HepG2 (cell line): ENCODE results near the gene IL1R1. TPM values are rescaled to one million over a fixed set of nuclear protein-coding genes. Genes with fewer than 3 reads are reported as not detected.

Experiments
- ATF1 ChIP-seq: IDR thresholded peaks from 2 replicates; pipeline ENCODE4 v1.6.1; 2016; ENCODE audit warnings: mild to moderate bottlenecking, control low read depth
- CREB3 ChIP-seq: sonication (generic); formaldehyde crosslinking; IDR thresholded peaks from 2 replicates; pipeline ENCODE4 v1.5.0; 2020; ENCODE audit warnings: missing genetic modification reagents
- EHMT2 ChIP-seq: fragments of 200-600 bp; sonication (generic); IDR thresholded peaks from 2 replicates; pipeline ENCODE4 v1.7.0; 2017; ENCODE audit warnings: antibody characterized with exemption, low read depth, low read length, borderline replicate concordance
- FOXK1 ChIP-seq: sonication (generic); formaldehyde crosslinking; IDR thresholded peaks from 2 replicates; pipeline ENCODE4 v1.4.0; 2020; ENCODE audit warnings: low read depth, missing genetic modification reagents, borderline replicate concordance
- GRHL1 ChIP-seq: sonication (generic); formaldehyde crosslinking; conservative IDR thresholded peaks from 2 replicates; pipeline ENCODE4 v1.8.0; 2022; ENCODE audit warnings: missing genetic modification reagents
- HNF4A ChIP-seq: sonication (generic); formaldehyde crosslinking; IDR thresholded peaks from 2 replicates; pipeline ENCODE4 v1.4.0; 2020; ENCODE audit warnings: missing genetic modification reagents
- JUNB ChIP-seq: sonication (generic); formaldehyde crosslinking; IDR thresholded peaks from 2 replicates; pipeline ENCODE4 v1.8.0; 2022; ENCODE audit warnings: missing genetic modification reagents, mild to moderate bottlenecking, borderline replicate concordance
- NFE2 ChIP-seq: sonication (generic); formaldehyde crosslinking; IDR thresholded peaks from 2 replicates; pipeline ENCODE4 v1.4.0; 2020; ENCODE audit warnings: missing genetic modification reagents
- TBL1XR1 ChIP-seq: fragments of 150-350 bp; IDR thresholded peaks from 2 replicates; pipeline ENCODE4 v1.6.1; 2014; ENCODE audit warnings: borderline replicate concordance, low read length; ENCODE audit not compliant: partially characterized antibody
- TEAD3 ChIP-seq: optimal IDR thresholded peaks from 2 replicates; pipeline ENCODE3; 2016; ENCODE audit warnings: borderline replicate concordance
- TRIM24 ChIP-seq: sonication (generic); formaldehyde crosslinking; IDR thresholded peaks from 2 replicates; pipeline ENCODE4 v1.8.0; 2022; ENCODE audit warnings: mild to moderate bottlenecking, missing genetic modification reagents
- U2AF1 ChIP-seq: fragments of 200-400 bp; formaldehyde crosslinking; optimal IDR thresholded peaks from 2 replicates; pipeline ENCODE3; 2017; ENCODE audit warnings: mild to moderate bottlenecking, low read depth, low read length
- ZGPAT ChIP-seq: IDR thresholded peaks from 2 replicates; pipeline ENCODE4 v1.6.1; 2016; ENCODE audit warnings: mild to moderate bottlenecking
- ZNF207 ChIP-seq: fragments of 450-650 bp; IDR thresholded peaks from 2 replicates; pipeline ENCODE4 v1.6.1; 2016; ENCODE audit warnings: antibody characterized with exemption, borderline replicate concordance
- ZNF318 ChIP-seq: sonication (generic); formaldehyde crosslinking; IDR thresholded peaks from 2 replicates; pipeline ENCODE4 v1.4.0; 2020; ENCODE audit warnings: mild to moderate bottlenecking, missing genetic modification reagents
- ZNF33B ChIP-seq: sonication (generic); formaldehyde crosslinking; IDR thresholded peaks from 2 replicates; pipeline ENCODE4 v1.5.1; 2020; ENCODE audit warnings: mild to moderate bottlenecking, missing genetic modification reagents
- ZNF639 ChIP-seq: conservative IDR thresholded peaks from 2 replicates; pipeline ENCODE4 v1.6.1; 2018; ENCODE audit warnings: missing genetic modification reagents
- polyA plus RNA-seq, 8 experiments: library from polyadenylated mRNA; depleted of rRNA in 3 of 8; stranded (reverse) in 7 of 8; unstranded in 1 of 8; fragments of >200 nt; fragmentation: Illumina TruSeq in 4 of 8; extraction: Trizol in 4 of 8; gene quantifications; 2 replicates each; pipeline versions ENCODE4 v1.2.1 to v1.2.3, GENCODE V29; 2011 to 2016; ENCODE audit warnings: low read depth in 4 of 8, missing spikeins in 1 of 8, mixed read lengths in 1 of 8; ENCODE audit not compliant: insufficient read depth in 1 of 8
- total RNA-seq, 5 experiments: library from RNA; depleted of rRNA; stranded (reverse); fragments of >200 nt; fragmentation: Illumina TruSeq; extraction: Trizol; gene quantifications; 2 replicates each; pipeline ENCODE4 v1.2.3, GENCODE V29; 2016; ENCODE audit warnings: low read depth in 1 of 5

IL1R1 gene
- total and polyA plus RNA-seq, 2 of the 13 experiments (the other 11 are each of a cell fraction or from before 2014, with no cell fraction given): 38.0 to 93.1 TPM

- TF ChIP-seq CREB3 (CRISPR knock-in tag) (no peak), ZNF207 (no peak), GRHL1 (CRISPR knock-in tag) (no peak), ZNF318 (no peak), EHMT2 (no peak), TRIM24 (CRISPR knock-in tag) (0 out of 2 replicates have a peak, but pooled peaks have one; percentile 10), FOXK1 (CRISPR knock-in tag) (0 out of 2 replicates have a peak, but pooled peaks have one; percentile 22), NFE2 (CRISPR knock-in tag) (peak; percentile 39; the same call in 1 of the 2 replicates), TBL1XR1 (peak; percentile 21), TEAD3 (peak; percentile 31), ZGPAT (CRISPR knock-in tag) (peak; percentile 32; the same call in 1 of the 2 replicates), U2AF1 (no peak), JUNB (no peak), HNF4A (CRISPR knock-in tag) (peak; percentile 20; the same call in 1 of the 2 replicates), ZNF33B (no peak), ZNF639 (CRISPR knock-in tag) (no peak), ATF1 (no peak)
Observed at GRCh38 chr2:102094917-102095316, 47.6 kb upstream of the IL1R1 start (continued).
